ENCODE results near the gene AGFG1. TPM values are rescaled to one million over a fixed set of nuclear protein-coding genes. Genes with fewer than 3 reads are reported as not detected.

Gene AGFG1
- total RNA-seq, 2 donors from 2014 or later = 82.8 to 85.5 TPM

DNA sequence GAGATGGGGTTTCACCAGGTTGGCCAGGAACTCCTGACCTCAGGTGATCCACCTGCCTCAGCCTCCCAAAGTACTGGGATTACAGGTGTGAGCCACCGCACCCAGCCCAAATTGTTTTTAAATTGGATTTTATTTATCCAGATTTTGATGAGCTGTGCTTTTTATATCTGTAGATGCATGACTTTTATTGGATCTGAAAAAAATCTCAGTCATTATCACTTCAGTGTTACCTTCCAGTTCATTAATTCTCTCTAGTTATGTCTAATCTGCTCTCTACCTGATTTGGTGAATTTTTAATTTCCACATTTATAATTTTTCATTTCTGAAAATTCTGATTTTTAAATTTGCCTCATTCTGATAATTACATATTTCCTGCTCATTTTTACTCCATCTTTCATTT lies 13.5 kb downstream of the AGFG1 start:
- DNase-seq (ENCODE audit: low spot score) = no peak
- intact Hi-C loops (cut with DNase I) = no loop called here

DNA sequence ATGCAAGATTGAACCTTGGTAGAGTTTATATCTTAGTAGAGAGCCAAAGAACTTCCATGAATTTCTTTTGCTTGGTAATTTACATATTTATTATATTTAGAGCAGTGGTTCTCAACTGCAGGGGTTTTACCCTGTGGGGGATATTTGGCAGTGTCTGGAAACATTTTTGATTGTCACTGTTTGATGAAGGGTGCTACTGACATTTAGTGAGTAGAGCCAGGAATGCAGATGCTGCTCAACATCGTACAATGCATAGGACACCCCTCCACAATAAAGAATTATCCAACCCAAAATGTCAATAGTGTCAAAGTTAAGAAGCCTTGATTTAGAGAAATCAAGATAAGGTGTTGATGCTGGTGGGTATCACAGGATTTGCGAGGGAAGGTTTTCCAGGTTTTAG lies 14.7 kb downstream of the AGFG1 start:
- no peak for DNase-seq (ENCODE audit: low spot score)
- intact Hi-C loops (cut with DNase I) = loop anchor here in 1 of 2 donors (1.0 kb wide), 1 partner anchor 23 kb away; no protein-coding TSS in a partner anchor

DNA sequence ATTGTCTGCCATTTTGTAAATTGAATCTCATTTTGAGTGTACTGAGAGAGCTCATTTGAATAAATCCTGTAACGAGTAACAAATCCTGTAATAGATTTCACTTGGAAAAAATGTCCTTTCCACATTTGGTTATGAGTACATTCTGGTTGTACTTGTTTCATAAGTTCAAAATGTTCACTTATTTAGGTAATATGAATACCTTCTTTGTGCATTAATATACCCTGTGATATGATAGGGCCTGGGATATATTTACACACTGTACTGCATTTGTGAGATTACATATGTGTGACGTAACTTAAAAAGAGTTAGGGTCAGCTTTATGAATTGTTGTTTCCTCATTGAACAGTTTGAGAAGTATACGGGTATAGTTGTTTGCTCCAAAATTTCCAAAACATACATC lies 16.1 kb downstream of the AGFG1 start:
- intact Hi-C loops (cut with DNase I) = no loop called here
- no peak for DNase-seq (ENCODE audit: low spot score)

DNA sequence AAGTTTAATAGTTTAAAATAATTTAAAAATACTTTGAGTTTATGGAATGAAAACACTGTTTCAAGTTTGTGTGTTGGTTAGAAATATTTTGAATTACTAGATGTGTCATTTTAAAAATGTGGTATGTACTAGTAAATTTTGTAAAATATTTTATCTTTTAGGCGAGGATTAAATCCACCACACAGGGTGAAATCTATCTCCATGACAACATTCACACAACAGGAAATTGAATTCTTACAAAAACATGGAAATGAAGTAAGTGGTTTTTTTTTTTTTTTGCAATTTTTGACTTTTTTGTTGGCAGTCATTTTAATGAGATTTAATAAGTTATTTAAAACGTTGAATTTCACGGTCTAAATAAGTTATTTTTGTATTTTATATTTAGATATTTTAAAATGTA lies 19.4 kb downstream of the AGFG1 start:
- intact Hi-C loops (cut with DNase I) = no loop called here
- no peak for DNase-seq (ENCODE audit: low spot score)

DNA sequence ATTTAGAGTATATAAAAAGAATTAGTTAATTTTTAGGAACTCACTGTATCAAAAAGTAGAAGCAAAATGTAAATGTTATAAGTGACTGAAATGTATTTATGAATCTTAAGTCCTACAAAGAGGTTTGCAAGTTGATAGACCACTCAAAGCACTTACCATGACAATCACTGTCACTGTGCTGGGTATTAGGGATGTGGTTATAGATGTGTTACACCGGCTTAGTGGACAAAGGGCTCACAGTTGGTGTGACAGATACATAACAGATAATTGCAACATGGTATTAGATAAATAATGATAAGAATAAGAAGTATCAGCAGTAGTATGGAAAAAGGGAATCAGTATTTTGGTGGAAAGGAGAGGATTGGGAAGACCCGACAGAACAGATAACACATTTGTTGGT lies 21.6 kb downstream of the AGFG1 start:
- DNase-seq (ENCODE audit: low spot score) = no peak
- intact Hi-C loops (cut with DNase I) = no loop called here

DNA sequence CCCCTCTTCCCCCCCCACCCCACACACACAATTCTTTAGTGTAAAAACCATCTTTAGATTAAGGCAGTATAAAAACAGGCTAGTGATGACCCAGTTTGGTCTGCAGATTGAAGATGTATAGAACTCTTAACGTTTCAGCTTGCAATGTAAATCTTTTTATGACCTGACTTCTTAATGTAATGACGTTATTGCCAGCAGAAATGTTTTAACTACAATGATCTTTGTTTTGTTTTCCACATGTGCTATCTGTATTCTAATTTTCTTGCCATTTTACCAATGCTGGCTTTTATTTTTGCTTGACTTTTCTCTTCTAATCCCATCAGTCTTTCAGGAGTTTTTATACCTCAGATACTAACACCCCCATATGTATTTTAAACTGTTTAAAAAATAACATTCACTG lies 25.2 kb downstream of the AGFG1 start:
- intact Hi-C loops (cut with DNase I) = loop anchor here in 1 of 2 donors (5.0 kb wide), 1 partner anchor 120 kb away; the partner anchor contains the start of gene SCYGR4
- no peak for DNase-seq (ENCODE audit: low spot score)

DNA sequence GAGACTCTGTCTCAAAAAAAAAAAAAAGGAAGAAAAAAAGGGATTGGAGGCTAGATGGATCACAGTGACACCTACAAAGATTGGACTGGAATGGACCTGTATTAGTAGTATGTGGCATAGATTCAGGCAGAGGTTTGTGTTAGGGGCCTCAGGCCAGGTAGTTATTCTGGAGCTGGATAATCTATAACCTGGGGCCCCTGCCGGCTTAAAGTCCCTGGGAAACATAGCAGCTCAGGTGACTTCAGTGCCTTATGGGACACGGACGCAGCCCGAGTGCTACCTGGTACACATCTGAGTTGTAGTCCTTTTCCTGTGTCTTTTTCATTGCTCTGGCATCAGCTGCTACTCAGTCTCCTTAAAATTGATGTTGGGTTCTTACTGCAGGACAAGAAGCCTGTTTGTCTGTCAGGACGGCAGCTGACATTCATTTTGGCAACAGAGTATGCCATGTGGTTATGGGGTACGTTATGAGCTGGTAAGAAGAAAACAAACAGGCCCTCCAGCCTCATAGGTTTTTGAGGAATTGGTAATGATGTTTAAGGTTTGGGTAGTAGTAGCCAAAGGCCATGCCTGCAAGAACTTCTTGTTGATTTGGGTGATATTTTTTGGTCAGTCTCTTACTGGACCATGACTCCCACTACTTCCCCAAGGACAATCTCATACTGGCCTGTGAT lies 27.8 kb downstream of the AGFG1 start:
- DNase-seq (ENCODE audit: low spot score) = no peak
- intact Hi-C loops (cut with DNase I) = loop anchor here in 1 of 2 donors (5.0 kb wide), 1 partner anchor 118 kb away; the partner anchor contains the start of gene SCYGR4

DNA sequence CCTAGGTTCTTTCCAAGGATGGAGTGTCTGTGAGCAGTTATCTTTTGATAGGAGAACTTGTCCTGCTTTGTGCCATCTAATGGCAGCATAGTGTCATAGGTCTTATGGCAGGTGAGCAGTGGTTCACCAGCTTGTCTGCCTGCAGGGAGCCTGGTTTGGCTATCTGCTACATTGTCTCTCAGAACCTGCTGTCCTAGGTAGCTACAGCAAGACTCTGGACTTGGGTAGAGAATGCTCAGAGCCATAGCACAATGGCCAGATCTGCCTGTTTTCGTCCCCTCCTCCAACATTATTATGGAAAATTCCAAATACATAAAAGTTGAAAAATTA lies 28.3 kb downstream of the AGFG1 start:
- intact Hi-C loops (cut with DNase I) = no loop called here
- no peak for DNase-seq (ENCODE audit: low spot score)

DNA sequence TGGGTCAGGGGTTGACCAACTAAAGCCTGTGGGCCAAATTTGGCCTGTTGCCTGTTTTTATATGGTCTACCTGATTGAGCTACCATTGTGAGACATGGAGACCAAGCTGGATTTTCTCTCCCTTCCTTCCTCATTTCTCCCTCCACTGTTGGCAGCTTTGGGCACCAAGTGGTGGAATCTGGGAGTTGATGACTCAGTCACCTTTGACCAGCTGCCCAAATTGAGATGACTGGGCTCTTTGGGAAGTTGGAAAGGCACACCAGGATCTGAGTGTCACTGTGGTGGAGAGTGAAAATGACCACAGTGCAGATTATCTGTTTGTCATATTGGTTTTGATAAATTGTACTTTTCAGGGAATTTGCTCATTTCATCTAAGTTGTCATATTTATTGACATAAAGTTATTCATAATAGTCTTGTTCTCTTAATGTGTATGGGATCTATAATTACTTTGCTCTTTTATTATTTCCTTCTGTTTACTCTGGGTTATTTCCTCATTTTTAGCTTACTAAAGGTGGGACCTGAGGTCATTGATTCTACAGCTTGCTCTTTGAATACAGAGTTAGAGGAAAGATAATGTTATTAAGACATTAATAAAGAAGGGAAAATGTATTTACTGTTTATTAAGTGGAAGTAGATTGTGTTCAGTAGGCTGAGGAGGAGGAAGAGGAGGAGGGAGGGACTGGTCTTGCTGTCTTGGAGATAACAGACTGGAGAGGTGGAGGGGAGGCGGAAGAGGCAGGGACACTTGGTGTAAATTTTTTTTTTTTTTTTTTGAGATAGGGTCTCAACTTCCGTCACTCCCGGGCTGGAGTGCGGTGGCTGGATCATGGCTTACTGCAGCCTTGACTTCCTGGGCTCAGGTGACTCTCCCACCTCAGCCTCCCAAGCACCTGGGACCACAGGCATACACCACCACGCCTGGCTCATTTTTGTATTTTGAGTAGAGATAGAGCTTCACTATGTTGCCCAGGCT lies 31.8 kb downstream of the AGFG1 start:
- intact Hi-C loops (cut with DNase I) = no loop called here

DNA sequence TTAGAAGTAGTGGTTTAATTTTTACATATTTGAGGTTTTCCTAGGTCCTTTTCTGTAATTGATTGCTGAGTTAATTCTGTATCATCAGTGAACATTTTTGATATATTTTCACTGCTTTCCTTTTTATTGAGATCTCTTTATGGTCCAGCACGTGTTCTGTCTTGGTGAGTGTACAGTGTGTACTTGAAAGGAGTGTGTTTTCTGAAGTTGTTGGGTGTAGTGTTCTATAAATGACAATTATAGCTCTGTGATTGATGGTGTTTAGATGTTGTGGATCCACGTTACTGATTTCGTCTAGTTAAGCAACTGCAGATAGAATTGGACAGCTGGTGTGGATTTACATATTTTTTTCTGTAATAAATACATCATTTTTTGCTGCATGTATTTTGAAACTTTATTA lies 32.7 kb downstream of the AGFG1 start:
- intact Hi-C loops (cut with DNase I) = no loop called here
- DNase-seq (ENCODE audit: low spot score) = no peak

More for the DNA sequence above, 31.8 kb downstream of the AGFG1 start:
- DNase-seq (ENCODE audit: low spot score) = no peak

DNA sequence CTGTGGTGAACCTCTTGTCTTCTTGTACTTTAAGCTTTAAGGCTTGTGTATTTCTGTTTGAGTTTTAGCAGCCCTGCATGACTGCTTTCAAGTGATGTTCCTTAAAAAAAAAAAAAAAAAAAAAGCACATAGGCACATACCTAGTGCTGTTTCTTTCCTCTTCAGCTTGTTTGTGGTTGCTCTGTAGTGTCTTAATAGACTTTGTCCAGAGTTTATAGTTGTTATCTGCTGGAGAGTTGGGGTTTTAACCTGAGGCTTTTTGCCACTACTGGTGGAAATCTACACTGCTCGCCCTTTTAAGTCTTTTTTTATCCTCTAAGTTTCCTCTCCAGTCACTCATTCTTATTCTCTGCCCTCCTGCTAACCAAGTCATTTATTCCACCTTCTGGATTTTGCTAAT lies 34.5 kb downstream of the AGFG1 start:
- intact Hi-C loops (cut with DNase I) = no loop called here
- DNase-seq (ENCODE audit: low spot score) = no peak

DNA sequence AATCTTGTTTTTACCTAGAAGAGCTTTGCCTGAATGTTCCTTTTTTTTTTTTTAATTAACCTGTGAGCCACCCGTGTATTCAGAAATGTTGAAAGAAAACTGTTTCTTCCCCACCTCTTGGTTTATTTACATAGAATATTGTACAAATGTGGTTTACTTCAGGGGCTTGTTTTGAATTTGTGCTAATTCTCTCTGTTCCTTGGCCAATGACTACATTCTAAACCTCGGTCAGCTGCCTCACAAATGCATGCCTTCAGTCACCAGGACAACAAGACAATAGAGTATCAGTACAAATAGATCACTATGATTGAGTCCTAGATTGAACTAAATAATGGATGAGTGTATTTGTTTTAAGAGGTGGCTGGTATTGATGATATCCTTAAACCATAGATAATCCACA lies 36.0 kb downstream of the AGFG1 start:
- no peak for DNase-seq (ENCODE audit: low spot score)
- intact Hi-C loops (cut with DNase I) = no loop called here

DNA sequence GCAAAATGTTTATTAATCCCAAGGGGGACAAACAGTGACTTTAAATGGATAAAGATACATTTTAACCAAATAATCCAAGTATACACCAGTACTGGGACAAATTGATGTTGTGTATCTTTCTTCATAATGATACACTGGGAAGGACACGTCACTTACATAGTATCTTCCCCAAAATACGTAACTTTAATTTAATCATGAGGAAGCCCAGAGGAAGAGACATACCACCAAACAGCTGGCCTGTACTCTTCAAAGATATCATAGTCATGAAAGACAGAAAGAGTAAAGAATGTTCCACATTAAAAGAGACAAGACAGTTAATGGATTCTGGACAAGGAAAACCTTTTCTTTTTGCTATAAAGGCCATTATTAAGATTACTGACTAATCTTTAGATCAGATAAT lies 37.1 kb downstream of the AGFG1 start:
- intact Hi-C loops (cut with DNase I) = loop anchor here in 1 of 2 donors (1.0 kb wide), 1 partner anchor 22 kb away; no protein-coding TSS in a partner anchor
- DNase-seq (ENCODE audit: low spot score) = no peak

DNA sequence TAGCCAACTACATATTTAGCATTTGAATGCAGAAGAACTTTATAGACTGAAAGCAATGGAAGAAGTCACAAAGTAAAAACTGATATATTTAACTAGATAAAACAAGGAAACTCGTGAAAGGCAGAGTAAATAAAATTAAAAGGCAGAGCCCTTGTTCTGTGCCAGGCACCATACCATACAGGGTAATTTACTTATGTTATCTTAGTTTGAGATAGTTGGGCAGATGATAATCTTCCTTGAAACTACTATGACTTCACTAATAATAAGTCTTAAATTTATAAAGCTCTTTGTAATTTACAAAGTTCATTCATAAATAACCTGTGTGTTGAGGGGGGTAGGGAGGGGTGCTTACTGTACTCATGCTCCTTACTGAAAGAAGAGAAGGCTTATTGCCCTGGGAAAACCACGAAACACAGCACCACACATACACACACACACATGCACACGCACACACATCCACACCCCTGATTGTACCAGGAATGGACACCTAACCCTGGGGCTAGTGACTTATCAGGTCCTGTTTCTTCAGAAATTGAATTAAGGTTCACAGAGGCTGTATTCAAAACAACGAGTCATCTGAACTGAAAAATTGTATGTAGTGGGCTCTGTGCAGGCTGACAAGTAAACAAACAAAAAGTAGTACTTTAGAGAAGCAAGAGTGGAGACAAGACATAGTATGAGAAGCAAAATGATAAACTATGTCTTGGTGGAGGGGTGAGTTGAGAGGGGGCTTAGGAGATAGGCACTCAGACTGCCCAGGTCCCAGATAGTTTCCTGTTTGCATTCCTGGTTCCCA lies 38.1 kb downstream of the AGFG1 start:
- intact Hi-C loops (cut with DNase I) = loop anchor here in 1 of 2 donors (1.0 kb wide), 1 partner anchor 23 kb away; no protein-coding TSS in a partner anchor
- no peak for DNase-seq (ENCODE audit: low spot score)

DNA sequence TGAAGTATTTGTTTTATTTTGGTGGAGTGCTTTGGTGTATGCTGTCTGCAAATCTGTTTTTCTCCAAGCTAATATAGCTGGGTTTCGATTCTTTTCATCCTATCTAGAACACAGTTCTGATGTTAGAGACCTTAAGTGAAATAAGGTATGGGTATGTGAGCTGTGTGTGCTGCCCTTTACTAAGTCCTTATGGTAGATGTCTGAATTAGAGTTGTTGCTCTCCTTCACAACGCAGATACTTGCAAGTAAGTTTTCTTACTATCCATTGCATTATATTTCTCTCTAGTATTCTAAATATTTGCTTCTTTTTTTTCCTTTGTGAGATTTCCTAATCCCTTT lies 38.6 kb downstream of the AGFG1 start:
- DNase-seq (ENCODE audit: low spot score) = no peak
- intact Hi-C loops (cut with DNase I) = no loop called here

DNA sequence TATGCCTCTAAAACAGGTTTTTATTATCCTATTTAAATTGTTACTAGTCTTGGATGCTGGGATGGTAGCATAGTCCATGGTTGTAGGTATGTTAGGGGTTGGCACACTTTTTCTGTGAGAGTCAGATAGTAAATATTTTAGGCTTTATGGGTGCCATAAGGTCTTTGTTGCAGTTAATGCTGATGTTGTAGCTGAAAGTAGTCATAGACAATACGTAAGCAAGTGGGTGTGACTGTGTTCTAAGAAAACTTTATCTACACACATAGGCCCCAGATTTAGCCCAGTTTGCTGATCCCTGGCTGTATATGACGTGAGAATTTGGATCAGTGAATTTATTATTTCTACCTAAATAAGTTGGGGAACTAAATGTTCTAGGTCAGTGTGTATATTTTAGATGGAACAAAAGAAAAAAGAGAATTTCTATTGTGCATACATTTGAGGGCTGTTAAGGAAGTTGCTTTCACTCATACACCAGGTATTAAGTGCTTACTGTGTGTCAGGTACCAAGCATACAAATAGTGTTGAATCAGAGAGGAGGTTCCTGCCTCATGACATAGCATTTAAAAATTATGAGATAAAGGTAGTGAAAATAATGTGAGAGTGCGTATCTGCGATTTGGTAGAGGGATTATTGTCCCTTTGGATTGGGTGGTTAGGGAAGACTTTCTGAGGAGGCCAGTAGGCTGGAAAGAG lies 39.4 kb downstream of the AGFG1 start:
- intact Hi-C loops (cut with DNase I) = no loop called here

DNA sequence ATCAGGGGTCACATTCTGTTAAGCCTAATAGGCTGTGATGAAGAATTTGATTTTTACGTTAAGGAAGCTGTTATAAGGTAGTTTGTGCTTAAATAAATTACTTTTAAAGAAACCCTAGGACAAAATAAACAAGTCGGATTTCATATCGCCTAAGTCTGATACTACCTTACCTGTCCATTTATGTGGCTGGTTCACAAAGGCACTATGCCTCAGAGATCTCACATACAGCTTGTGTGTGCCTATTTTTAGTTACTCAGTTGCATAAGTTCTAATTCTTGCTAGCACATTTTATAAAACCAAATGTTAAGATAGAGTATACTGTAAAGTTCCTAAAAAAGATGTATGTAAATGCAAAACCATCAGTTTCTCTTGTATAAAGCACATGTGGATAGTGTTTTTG lies 40.0 kb downstream of the AGFG1 start:
- DNase-seq (ENCODE audit: low spot score) = no peak
- intact Hi-C loops (cut with DNase I) = no loop called here

More for the DNA sequence above, 39.4 kb downstream of the AGFG1 start:
- DNase-seq (ENCODE audit: low spot score) = no peak

DNA sequence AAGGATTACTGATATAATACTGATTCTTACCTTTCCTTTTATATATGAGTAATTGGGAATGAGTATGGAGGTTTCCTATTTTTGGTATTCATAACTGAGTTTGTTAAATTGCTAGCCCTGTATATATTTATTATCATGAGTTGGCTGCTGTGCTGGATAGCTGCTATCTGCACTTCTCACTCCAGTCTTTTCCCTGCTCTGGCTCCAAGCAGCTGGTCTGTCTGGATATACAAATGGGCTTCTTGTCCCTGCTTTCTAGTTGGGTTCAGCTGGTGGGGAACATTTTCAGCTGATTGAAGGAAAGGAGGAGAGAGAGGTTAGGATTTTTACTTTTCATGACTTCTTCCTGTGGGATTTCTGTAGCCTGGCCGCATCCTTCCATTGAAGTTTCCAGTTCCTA lies 41.2 kb downstream of the AGFG1 start:
- DNase-seq (ENCODE audit: low spot score) = no peak
- intact Hi-C loops (cut with DNase I) = no loop called here

DNA sequence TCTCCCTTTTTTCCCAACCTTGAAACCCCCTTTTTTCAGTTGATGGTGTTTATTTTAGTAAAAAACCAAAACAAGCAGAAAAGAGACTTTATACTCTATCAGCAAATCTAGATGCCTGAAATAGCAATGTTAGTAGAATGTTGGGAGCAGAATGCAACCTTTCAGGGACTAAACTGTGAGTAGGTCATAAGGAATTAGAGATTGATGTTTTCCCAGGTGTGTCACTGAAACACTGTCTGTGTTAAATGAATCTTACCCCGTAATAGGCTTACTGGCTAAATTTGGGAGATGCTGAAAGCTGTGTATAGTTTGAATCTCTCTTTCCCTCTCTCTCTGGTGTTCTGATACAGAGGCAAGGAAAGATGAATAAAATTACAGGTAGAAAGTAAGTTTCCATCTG lies 43.8 kb downstream of the AGFG1 start:
- intact Hi-C loops (cut with DNase I) = no loop called here
- no peak for DNase-seq (ENCODE audit: low spot score)

Measured in posterior vena cava (tissue), 2 donors.